SU-DHL-6 (cell line): ENCODE measurements around the gene TUBB2B.

ENCODE experiments used
- EZH2phosphoT487 ChIP-seq: fragments of 200-600 bp; sonication (generic), shearing (Covaris generic); conservative IDR thresholded peaks from 2 replicates; pipeline ENCODE4 v1.6.1; 2018; ENCODE audit warnings: mild to moderate bottlenecking, antibody characterized with exemption, low read length, moderate library complexity, mixed read lengths
- TF ChIP-seq, protein P1 (sequence below): fragments of 200-600 bp; sonication (generic); IDR thresholded peaks from one replicate; pipeline ENCODE4 v1.5.1; 2017; ENCODE audit warnings: antibody characterized with exemption, mild to moderate bottlenecking, low read length, moderate library complexity; ENCODE audit not compliant: insufficient read depth, poor library complexity, severe bottlenecking

DNA sequence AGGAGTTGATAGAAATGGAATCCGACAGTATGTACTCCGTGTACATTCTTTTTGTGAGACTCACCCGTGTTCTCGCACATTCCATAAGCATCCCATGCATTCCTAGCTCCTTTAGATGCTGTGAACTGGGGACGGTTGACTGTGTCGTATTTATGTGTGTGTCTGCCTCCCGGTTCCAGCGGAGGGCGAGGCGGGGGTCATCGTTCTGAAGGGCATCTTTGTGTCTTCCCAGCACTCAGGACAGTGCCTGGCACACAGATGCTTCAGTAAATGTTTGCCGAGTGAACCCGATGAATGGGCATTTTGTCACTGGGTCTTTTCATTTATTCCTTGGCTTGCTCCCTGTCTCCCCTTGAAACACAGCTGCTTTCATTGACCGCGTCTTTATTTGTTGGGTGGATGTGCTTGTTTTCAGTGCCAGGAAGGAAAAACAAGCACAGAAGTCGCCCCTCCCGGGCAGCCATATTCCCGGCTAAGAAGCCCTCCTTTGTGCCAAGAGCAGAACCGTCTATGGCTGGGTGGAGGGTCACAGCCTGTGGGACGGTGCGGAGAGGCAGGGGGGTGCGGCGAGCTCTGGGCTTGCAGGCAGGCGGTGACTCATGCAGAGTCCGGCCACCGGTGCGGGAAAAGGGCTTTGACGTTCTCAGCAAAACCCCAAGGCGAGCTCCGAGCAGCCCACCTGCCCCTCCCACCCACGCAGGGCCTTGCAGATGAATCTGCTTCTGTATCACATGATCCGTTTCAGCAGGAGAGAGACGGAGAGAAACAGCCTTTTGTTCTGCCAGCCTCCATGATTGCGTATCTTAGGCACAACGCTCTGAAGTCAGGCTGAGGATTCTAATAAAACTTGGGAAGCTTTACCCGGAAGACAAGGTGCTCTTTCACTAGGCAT is 20.0 kb upstream of the TUBB2B start:
- TF ChIP-seq, protein P1, sequence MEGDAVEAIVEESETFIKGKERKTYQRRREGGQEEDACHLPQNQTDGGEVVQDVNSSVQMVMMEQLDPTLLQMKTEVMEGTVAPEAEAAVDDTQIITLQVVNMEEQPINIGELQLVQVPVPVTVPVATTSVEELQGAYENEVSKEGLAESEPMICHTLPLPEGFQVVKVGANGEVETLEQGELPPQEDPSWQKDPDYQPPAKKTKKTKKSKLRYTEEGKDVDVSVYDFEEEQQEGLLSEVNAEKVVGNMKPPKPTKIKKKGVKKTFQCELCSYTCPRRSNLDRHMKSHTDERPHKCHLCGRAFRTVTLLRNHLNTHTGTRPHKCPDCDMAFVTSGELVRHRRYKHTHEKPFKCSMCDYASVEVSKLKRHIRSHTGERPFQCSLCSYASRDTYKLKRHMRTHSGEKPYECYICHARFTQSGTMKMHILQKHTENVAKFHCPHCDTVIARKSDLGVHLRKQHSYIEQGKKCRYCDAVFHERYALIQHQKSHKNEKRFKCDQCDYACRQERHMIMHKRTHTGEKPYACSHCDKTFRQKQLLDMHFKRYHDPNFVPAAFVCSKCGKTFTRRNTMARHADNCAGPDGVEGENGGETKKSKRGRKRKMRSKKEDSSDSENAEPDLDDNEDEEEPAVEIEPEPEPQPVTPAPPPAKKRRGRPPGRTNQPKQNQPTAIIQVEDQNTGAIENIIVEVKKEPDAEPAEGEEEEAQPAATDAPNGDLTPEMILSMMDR: no peak
- TF ChIP-seq EZH2phosphoT487: no peak
